Measurements from ENCODE around the gene NCOA7. TPM values are rescaled to one million over a fixed set of nuclear protein-coding genes. Genes with fewer than 3 reads are reported as not detected.

Gene NCOA7
- total RNA-seq, 1 experiment from 2014 or later = 67.9 TPM

- H3K4me1 ChIP-seq = no peaks in the 10 kb centered on the region
- Mint-ChIP-seq H3K36me3 (ENCODE audit: insufficient read depth, unreplicated experiment) (no peaks in the 10 kb centered on the region), H3K27ac (ENCODE audit: unreplicated experiment) (no peak overlapping the region), H3K27me3 (ENCODE audit: insufficient read depth, unreplicated experiment) (peaks cover 9% of the 10 kb centered on the region), H3K4me3 (ENCODE audit: unreplicated experiment) (no peak overlapping the region), H3K9me3 (ENCODE audit: unreplicated experiment) (no peaks in the 10 kb centered on the region), H3K4me1 (ENCODE audit: low read depth, unreplicated experiment) (no peaks in the 10 kb centered on the region)
- intact Hi-C loops (cut with micrococcal nuclease; ENCODE audit: unreplicated experiment) = no loop called here
- ChIA-PET POLR2A (no interaction called here), CTCF (no interaction called here)
- TF ChIP-seq CTCF (IDR thresholded peaks at IDR 0.05; ENCODE audit: insufficient read depth in 1 of 2, low read depth in 1 of 2, low read length in 1 of 2, severe bottlenecking in 1 of 2, unreplicated experiment in 1 of 2) = no peak
- H3K9me3 ChIP-seq = no peaks in the 10 kb centered on the region
- H3K27me3 ChIP-seq (replicated peaks; ENCODE audit: control insufficient read depth, insufficient read depth, low read length) = no peaks in the 10 kb centered on the region
- H3K36me3 ChIP-seq (ENCODE audit: control insufficient read depth, insufficient read depth, low read length) = no peaks in the 10 kb centered on the region
- no TSS peak for BruUV-seq (replicated peaks)
- DNase-seq = no peak
- H3K4me3 ChIP-seq (ENCODE audit: low read depth, low read length) = no peak overlapping the region
Observed at GRCh38 chr6:125764121-125764671, 26.6 kb upstream of the NCOA7 start.

- CTCF ChIA-PET = no interaction called here
Observed at GRCh38 chr6:125765944-125766343, 24.8 kb upstream of the NCOA7 start.

GRCh38 chr6:125766641-125767040 lies 24.1 kb upstream of the NCOA7 start:
- H3K9me3 ChIP-seq = no peaks in the 10 kb centered on the region
- ChIA-PET CTCF (interaction anchor here (1.6 kb wide), 1 partner anchor 13 kb away, joined by 3 read pairs; no protein-coding TSS in a partner anchor), POLR2A (no interaction called here)
- H3K4me1 Mint-ChIP-seq (ENCODE audit: low read depth, unreplicated experiment) = no peaks in the 10 kb centered on the region
- no peak overlapping the region for H3K4me3 ChIP-seq (ENCODE audit: low read depth, low read length)
- H3K27me3 ChIP-seq (replicated peaks; ENCODE audit: control insufficient read depth, insufficient read depth, low read length) = no peaks in the 10 kb centered on the region
- DNase-seq = no peak
- no peaks in the 10 kb centered on the region for H3K36me3 ChIP-seq (ENCODE audit: control insufficient read depth, insufficient read depth, low read length)
- H3K36me3 Mint-ChIP-seq (ENCODE audit: insufficient read depth, unreplicated experiment) = no peaks in the 10 kb centered on the region
- TF ChIP-seq CTCF (IDR thresholded peaks at IDR 0.05; ENCODE audit: insufficient read depth in 1 of 2, low read depth in 1 of 2, low read length in 1 of 2, severe bottlenecking in 1 of 2, unreplicated experiment in 1 of 2) = no peak
- H3K4me1 ChIP-seq = no peaks in the 10 kb centered on the region
- no TSS peak for BruUV-seq (replicated peaks)
- H3K4me3 Mint-ChIP-seq (ENCODE audit: unreplicated experiment) = no peak overlapping the region
- peaks cover 3% of the 10 kb centered on the region for H3K27me3 Mint-ChIP-seq (ENCODE audit: insufficient read depth, unreplicated experiment)
- intact Hi-C loops (cut with micrococcal nuclease; ENCODE audit: unreplicated experiment) = loop anchor here (5.0 kb wide), 1 partner anchor 254 kb away; no protein-coding TSS in a partner anchor
- no peaks in the 10 kb centered on the region for H3K9me3 Mint-ChIP-seq (ENCODE audit: unreplicated experiment)
- no peak overlapping the region for H3K27ac Mint-ChIP-seq (ENCODE audit: unreplicated experiment)

More at GRCh38 chr6:125765944-125766343, 24.8 kb upstream of the NCOA7 start:
- no TSS peak for BruUV-seq (replicated peaks)
- POLR2A ChIA-PET = no interaction called here
- Mint-ChIP-seq H3K4me3 (ENCODE audit: unreplicated experiment) (no peak overlapping the region), H3K4me1 (ENCODE audit: low read depth, unreplicated experiment) (no peaks in the 10 kb centered on the region), H3K36me3 (ENCODE audit: insufficient read depth, unreplicated experiment) (no peaks in the 10 kb centered on the region), H3K27ac (ENCODE audit: unreplicated experiment) (no peak overlapping the region), H3K9me3 (ENCODE audit: unreplicated experiment) (no peaks in the 10 kb centered on the region), H3K27me3 (ENCODE audit: insufficient read depth, unreplicated experiment) (peaks cover 3% of the 10 kb centered on the region)
- H3K4me3 ChIP-seq (ENCODE audit: low read depth, low read length) = no peak overlapping the region
- H3K36me3 ChIP-seq (ENCODE audit: control insufficient read depth, insufficient read depth, low read length) = no peaks in the 10 kb centered on the region
- intact Hi-C loops (cut with micrococcal nuclease; ENCODE audit: unreplicated experiment) = loop anchor here (5.0 kb wide), 1 partner anchor 254 kb away; no protein-coding TSS in a partner anchor
- no peaks in the 10 kb centered on the region for H3K9me3 ChIP-seq
- TF ChIP-seq CTCF (IDR thresholded peaks at IDR 0.05; ENCODE audit: insufficient read depth in 1 of 2, low read depth in 1 of 2, low read length in 1 of 2, severe bottlenecking in 1 of 2, unreplicated experiment in 1 of 2) = no peak
- DNase-seq = no peak
- H3K27me3 ChIP-seq (replicated peaks; ENCODE audit: control insufficient read depth, insufficient read depth, low read length) = no peaks in the 10 kb centered on the region
- no peaks in the 10 kb centered on the region for H3K4me1 ChIP-seq

Data from Caco-2 (cell line).